Measurements from ENCODE around the gene PRXL2B. TPM values are rescaled to one million over a fixed set of nuclear protein-coding genes. Genes with fewer than 3 reads are reported as not detected.

Gene PRXL2B
- total RNA-seq, 2 donors from 2014 or later, result 34.8 to 39.2 TPM

- Mint-ChIP-seq H3K27me3 (ENCODE audit: low read depth) (peaks cover 33% of the 10 kb centered on the region), H3K9me3 (peaks cover 7 to 12% of the 10 kb centered on the region in 2 donors), H3K4me1 (ENCODE audit: low read depth) (no peaks in the 10 kb centered on the region), H3K4me3 (no peak overlapping the region), H3K36me3 (ENCODE audit: insufficient read depth in 2 of 2) (peaks cover 11% of the 10 kb centered on the region in 2 donors), H3K27ac (no peak overlapping the region)
- no peak for ATAC-seq (replicated peaks in 1 of 2)
- DNase-seq, result no peak
These were observed 46.9 kb downstream of the PRXL2B start for GRCh38 chr1:2633366-2633935.

- H3K9me3 Mint-ChIP-seq, result peaks cover 7 to 12% of the 10 kb centered on the region in 2 donors
- DNase-seq, result no peak
- no peak for ATAC-seq (replicated peaks in 1 of 2)
- H3K27ac Mint-ChIP-seq, result no peak overlapping the region
- peaks cover 11% of the 10 kb centered on the region in 2 donors for H3K36me3 Mint-ChIP-seq (ENCODE audit: insufficient read depth in 2 of 2)
- H3K27me3 Mint-ChIP-seq (ENCODE audit: low read depth), result peaks cover 33% of the 10 kb centered on the region
- H3K4me1 Mint-ChIP-seq (ENCODE audit: low read depth), result no peaks in the 10 kb centered on the region
- no peak overlapping the region for H3K4me3 Mint-ChIP-seq
These were observed 47.4 kb downstream of the PRXL2B start for GRCh38 chr1:2633936-2634491.

GRCh38 chr1:2635361-2636010, 48.9 kb downstream of the PRXL2B start:
- ATAC-seq (replicated peaks in 1 of 2), result no peak
- DNase-seq, result no peak
- no peak overlapping the region for H3K27ac Mint-ChIP-seq
- no peak overlapping the region for H3K4me3 Mint-ChIP-seq
- H3K36me3 Mint-ChIP-seq (ENCODE audit: insufficient read depth in 2 of 2), result peaks cover 7 to 9% of the 10 kb centered on the region in 2 donors
- H3K4me1 Mint-ChIP-seq (ENCODE audit: low read depth), result no peaks in the 10 kb centered on the region
- H3K27me3 Mint-ChIP-seq (ENCODE audit: low read depth), result peaks cover 22% of the 10 kb centered on the region
- peaks cover 7 to 9% of the 10 kb centered on the region in 2 donors for H3K9me3 Mint-ChIP-seq

- no peak overlapping the region for H3K4me3 Mint-ChIP-seq
- no peak for ATAC-seq (replicated peaks in 1 of 2)
- H3K27ac Mint-ChIP-seq, result no peak overlapping the region
- DNase-seq, result no peak
- peaks cover 4 to 5% of the 10 kb centered on the region in 2 donors for H3K9me3 Mint-ChIP-seq
- peaks cover 13% of the 10 kb centered on the region for H3K27me3 Mint-ChIP-seq (ENCODE audit: low read depth)
- peaks cover 3 to 6% of the 10 kb centered on the region in 2 donors for H3K36me3 Mint-ChIP-seq (ENCODE audit: insufficient read depth in 2 of 2)
- H3K4me1 Mint-ChIP-seq (ENCODE audit: low read depth), result no peaks in the 10 kb centered on the region
These were observed 50.2 kb downstream of the PRXL2B start for GRCh38 chr1:2636733-2637132.

GRCh38 chr1:2637442-2638145, 51.0 kb downstream of the PRXL2B start:
- no peak overlapping the region for H3K27ac Mint-ChIP-seq
- H3K4me3 Mint-ChIP-seq, result no peak overlapping the region
- H3K36me3 Mint-ChIP-seq (ENCODE audit: insufficient read depth in 2 of 2), result peaks cover 3 to 6% of the 10 kb centered on the region in 2 donors
- no peak for DNase-seq
- peaks cover 5% of the 10 kb centered on the region for H3K4me1 Mint-ChIP-seq (ENCODE audit: low read depth)
- peaks cover 4 to 5% of the 10 kb centered on the region in 2 donors for H3K9me3 Mint-ChIP-seq
- ATAC-seq (replicated peaks in 1 of 2), result no peak
- H3K27me3 Mint-ChIP-seq (ENCODE audit: low read depth), result peaks cover 7% of the 10 kb centered on the region

GRCh38 chr1:2638466-2639115, 52.0 kb downstream of the PRXL2B start:
- Mint-ChIP-seq H3K27me3 (ENCODE audit: low read depth) (peaks cover 7% of the 10 kb centered on the region), H3K9me3 (peaks cover 4 to 5% of the 10 kb centered on the region in 2 donors), H3K36me3 (ENCODE audit: insufficient read depth in 2 of 2) (peaks cover 3 to 6% of the 10 kb centered on the region in 2 donors), H3K27ac (no peak overlapping the region), H3K4me1 (ENCODE audit: low read depth) (peaks cover 8% of the 10 kb centered on the region), H3K4me3 (no peak overlapping the region)
- ATAC-seq (replicated peaks in 1 of 2), result no peak
- DNase-seq, result no peak

GRCh38 chr1:2639203-2639602, 52.6 kb downstream of the PRXL2B start:
- no peak overlapping the region for H3K4me3 Mint-ChIP-seq
- no peak for ATAC-seq (replicated peaks in 1 of 2)

GRCh38 chr1:2639607-2640521, 53.3 kb downstream of the PRXL2B start:
- Mint-ChIP-seq H3K4me1 (ENCODE audit: low read depth) (peaks cover 9% of the 10 kb centered on the region), H3K36me3 (ENCODE audit: insufficient read depth in 2 of 2) (peaks cover 3 to 6% of the 10 kb centered on the region in 2 donors), H3K27ac (no peak overlapping the region), H3K9me3 (peaks cover 4 to 5% of the 10 kb centered on the region in 2 donors), H3K4me3 (no peak overlapping the region), H3K27me3 (ENCODE audit: low read depth) (peaks cover 7% of the 10 kb centered on the region)
- DNase-seq, result no peak
- ATAC-seq (replicated peaks in 1 of 2), result no peak

More at GRCh38 chr1:2639203-2639602, 52.6 kb downstream of the PRXL2B start:
- H3K27me3 Mint-ChIP-seq (ENCODE audit: low read depth), result peaks cover 7% of the 10 kb centered on the region
- H3K4me1 Mint-ChIP-seq (ENCODE audit: low read depth), result peaks cover 9% of the 10 kb centered on the region
- DNase-seq, result no peak
- H3K36me3 Mint-ChIP-seq (ENCODE audit: insufficient read depth in 2 of 2), result peaks cover 3 to 6% of the 10 kb centered on the region in 2 donors
- H3K27ac Mint-ChIP-seq, result no peak overlapping the region
- peaks cover 4 to 5% of the 10 kb centered on the region in 2 donors for H3K9me3 Mint-ChIP-seq

- ATAC-seq (replicated peaks in 1 of 2) (no peak), DNase-seq (no peak)
- no peak overlapping the region for H3K27ac Mint-ChIP-seq
- H3K9me3 Mint-ChIP-seq, result peaks cover 4 to 5% of the 10 kb centered on the region in 2 donors
- peaks cover 7% of the 10 kb centered on the region for H3K27me3 Mint-ChIP-seq (ENCODE audit: low read depth)
- peaks cover 9% of the 10 kb centered on the region for H3K4me1 Mint-ChIP-seq (ENCODE audit: low read depth)
- H3K4me3 Mint-ChIP-seq, result no peak overlapping the region
- H3K36me3 Mint-ChIP-seq (ENCODE audit: insufficient read depth in 2 of 2), result peaks cover 3 to 6% of the 10 kb centered on the region in 2 donors
These were observed 54.0 kb downstream of the PRXL2B start for GRCh38 chr1:2640626-2641025.

Other genes starting within 250 kb of the PRXL2B start
- gene MORN1, start 195.2 kb upstream of the PRXL2B start, total RNA-seq, result 1 to 10 TPM; 6.8 to 6.9 TPM
- gene RER1, start 194.9 kb upstream of the PRXL2B start, total RNA-seq, result 100 to 1,000 TPM; 160 to 166 TPM
- gene PEX10, start 174.2 kb upstream of the PRXL2B start, total RNA-seq, result 10 to 100 TPM; 10.2 to 11.4 TPM
- 10 to 100 TPM; 13.9 to 26.3 TPM for gene PLCH2, start 110.5 kb upstream of the PRXL2B start, total RNA-seq
- gene PANK4, start 60.2 kb upstream of the PRXL2B start, total RNA-seq, result 10 to 100 TPM; 44.6 to 49.7 TPM
- gene HES5, start 56.5 kb upstream of the PRXL2B start, total RNA-seq, result under 1 TPM in 1 of 2 donors, not detected in 1; 0.49 TPM
- gene TNFRSF14, start 30.4 kb upstream of the PRXL2B start, total RNA-seq, result 100 to 1,000 TPM; 141 to 175 TPM
- gene MMEL1, start 46.2 kb downstream of the PRXL2B start, total RNA-seq, result 1 to 10 TPM; 1.5 to 1.9 TPM
- gene TTC34, start 214.9 kb downstream of the PRXL2B start, total RNA-seq, result under 1 TPM; 0.43 to 0.88 TPM

Measured in activated T-cell treated with anti-CD3 and anti-CD28 coated beads, Interleukin-2, amount 50 U/mL, for 72 hours (primary cell).